HepG2 (cell line): Measurements from ENCODE around the gene HMMR. TPM values are rescaled to one million over a fixed set of nuclear protein-coding genes. Genes with fewer than 3 reads are reported as not detected.

Experiments
- ATAC-seq: fragments of 200-7000 bp; cut with Tn5 transposase; 3 replicates; pipeline ENCODE4 v1.9.1; 2020; ENCODE audit warnings: mild to moderate bottlenecking, moderate library complexity
- BruUV-seq: library from RNA; stranded (reverse); fragments of 400-500 nt; replicated peaks from 2 replicates; lab custom pipeline; 2021; lab: Mats Ljungman, UMichigan
- CTCF ChIA-PET: fragments of 300-600 bp; formaldehyde crosslinking; extraction: SDS; loops from one replicate; lab custom pipeline; 2021; ENCODE audit warnings: low total read pairs, inconsistent platforms, low intra/inter-chr PET ratio; lab: Yijun Ruan, JAX
- POLR2A ChIA-PET: fragments of 350-600 bp; sonication (Branson Sonifier 250); formaldehyde crosslinking; loops from one replicate; lab custom pipeline; 2020; ENCODE audit warnings: antibody characterized with exemption, inconsistent platforms; lab: Yijun Ruan, JAX
- DNase-seq: peaks from one replicate; pipeline ENCODE4 v3.0.0-alpha.2; 2015; ENCODE audit warnings: low spot score
- FAIRE-seq: peaks from 3 replicates; lab custom pipeline; 2011; peaks lifted over from hg19 to GRCh38; lab: Jason Lieb, UNC
- H2AFZ ChIP-seq: one replicate; pipeline ENCODE4 v1.6.1; 2011; ENCODE audit warnings: low read length, inconsistent platforms
- H3K27ac ChIP-seq: fragments of 300-600 bp; 3 replicates; pipeline ENCODE4 v1.8.0; 2011; ENCODE audit warnings: mixed run types, mild to moderate bottlenecking, mixed read lengths, low read length, inconsistent platforms; ENCODE audit not compliant: insufficient read depth; ENCODE audit errors: extremely low read length
- H3K27me3 ChIP-seq, 2 experiments: fragments of 200-600 bp in 1 of 2; 2 replicates in 1 of 2; 3 replicates in 1 of 2; pipeline versions ENCODE4 v1.6.0 to v1.8.0; 2011; ENCODE audit warnings: low read length in 2 of 2, mild to moderate bottlenecking in 2 of 2, moderate library complexity in 2 of 2, inconsistent platforms in 1 of 2; ENCODE audit not compliant: insufficient read depth in 2 of 2, control insufficient read depth in 1 of 2
- H3K36me3 ChIP-seq, 2 experiments: fragments of 200-600 bp in 1 of 2; replicated peaks in 1 of 2; 2 replicates in 1 of 2; 3 replicates in 1 of 2; pipeline versions ENCODE4 v1.5.1 to v1.8.0; 2011; ENCODE audit warnings: low read length in 2 of 2, inconsistent platforms in 1 of 2; ENCODE audit not compliant: insufficient read depth in 2 of 2, control insufficient read depth in 1 of 2
- H3K4me1 ChIP-seq: 2 replicates; pipeline ENCODE4 v1.5.1; 2012; ENCODE audit warnings: low read length, inconsistent platforms; ENCODE audit not compliant: insufficient read depth
- H3K4me2 ChIP-seq: 2 replicates; pipeline ENCODE4 v1.6.0; 2011; ENCODE audit warnings: low read depth, low read length, inconsistent platforms
- H3K4me3 ChIP-seq, 3 experiments: fragments of 200-600 bp in 1 of 3; sonication (generic), shearing (Covaris generic) in 1 of 3; replicated peaks in 1 of 3; 2 replicates each; pipeline ENCODE4 v1.5.1; 2011 to 2016; ENCODE audit warnings: low read length in 3 of 3, inconsistent platforms in 2 of 3, low read depth in 2 of 3, mild to moderate bottlenecking in 2 of 3, control low read depth in 1 of 3, mixed read lengths in 1 of 3; ENCODE audit not compliant: insufficient read depth in 1 of 3
- H3K79me2 ChIP-seq: one replicate; pipeline ENCODE4 v1.6.1; 2011; ENCODE audit warnings: low read length, inconsistent platforms; ENCODE audit not compliant: insufficient read depth
- H3K9ac ChIP-seq: 2 replicates; pipeline ENCODE4 v1.6.0; 2011; ENCODE audit warnings: mild to moderate bottlenecking, low read depth, low read length, inconsistent platforms; ENCODE audit not compliant: insufficient read depth
- H3K9me3 ChIP-seq: 2 replicates; pipeline ENCODE4 v1.5.1; 2012; ENCODE audit warnings: mild to moderate bottlenecking, low read length
- H4K20me1 ChIP-seq: 2 replicates; pipeline ENCODE4 v1.6.0; 2011; ENCODE audit warnings: inconsistent platforms, mild to moderate bottlenecking, low read length, moderate library complexity; ENCODE audit not compliant: insufficient read depth
- ETV5 ChIP-seq: IDR thresholded peaks from 2 replicates; pipeline ENCODE4 v1.6.1; 2018; ENCODE audit warnings: missing biosample characterization, missing genetic modification reagents, inconsistent platforms, borderline replicate concordance
- MBD4 ChIP-seq: IDR thresholded peaks from 2 replicates; pipeline ENCODE4 v1.6.1; 2012; ENCODE audit warnings: low read length, inconsistent platforms, borderline replicate concordance
- MLLT10 ChIP-seq: sonication (generic); formaldehyde crosslinking; IDR thresholded peaks from 2 replicates; pipeline ENCODE4 v1.4.0; 2020; ENCODE audit warnings: missing genetic modification reagents
- NFRKB ChIP-seq: fragments of 450-650 bp; IDR thresholded peaks from 2 replicates; pipeline ENCODE4 v1.6.1; 2017
- NKX3-1 ChIP-seq: sonication (generic); formaldehyde crosslinking; IDR thresholded peaks from 2 replicates; pipeline ENCODE4 v1.5.0; 2020; ENCODE audit warnings: missing genetic modification reagents
- RORA ChIP-seq: sonication (generic); formaldehyde crosslinking; IDR thresholded peaks from 2 replicates; pipeline ENCODE4 v1.5.0; 2020; ENCODE audit warnings: mild to moderate bottlenecking, missing genetic modification reagents, moderate library complexity
- SIN3A ChIP-seq: IDR thresholded peaks from 2 replicates; pipeline ENCODE4 v1.6.1; 2011; ENCODE audit warnings: low read depth, mild to moderate bottlenecking, control low read depth, low read length, borderline replicate concordance
- TRIM24 ChIP-seq: sonication (generic); formaldehyde crosslinking; IDR thresholded peaks from 2 replicates; pipeline ENCODE4 v1.8.0; 2022; ENCODE audit warnings: mild to moderate bottlenecking, missing genetic modification reagents
- ZBTB26 ChIP-seq: IDR thresholded peaks from 2 replicates; pipeline ENCODE4 v1.6.1; 2016; ENCODE audit warnings: missing compliant biosample characterization, missing genetic modification reagents, borderline replicate concordance
- ZBTB33 ChIP-seq: sonication (generic); formaldehyde crosslinking; IDR thresholded peaks from 2 replicates; pipeline ENCODE4 v1.4.0; 2020; ENCODE audit warnings: missing genetic modification reagents
- ZNF362 ChIP-seq: sonication (generic); formaldehyde crosslinking; IDR thresholded peaks from 2 replicates; pipeline ENCODE4 v1.4.0; 2020; ENCODE audit warnings: missing genetic modification reagents, mild to moderate bottlenecking, borderline replicate concordance
- ZNF710 ChIP-seq: sonication (generic); formaldehyde crosslinking; IDR thresholded peaks from 2 replicates; pipeline ENCODE4 v1.5.0; 2020; ENCODE audit warnings: mild to moderate bottlenecking, missing genetic modification reagents, borderline replicate concordance
- WGBS: methylation state at CpG from one replicate; pipeline ENCODE4 v1.1.6; 2017; ENCODE audit warnings: low lambda C conversion rate; 5-methylcytosine and 5-hydroxymethylcytosine counted together
- in situ Hi-C: cut with HindIII; loops from 2 replicates; pipeline ENCODE4 v1.10.0; 2017; ENCODE audit warnings: low pct_unique_long_range_greater_than_20kb; ENCODE audit not compliant: extremely low pct_ligation_motif_present
- intact Hi-C: fragments of 100-400 bp; cut with micrococcal nuclease; formaldehyde crosslinking; loops from one replicate; pipeline ENCODE4 v1.10.0; 2022; ENCODE audit not compliant: unreplicated experiment
- polyA plus RNA-seq, 8 experiments: library from polyadenylated mRNA; depleted of rRNA in 3 of 8; stranded (reverse) in 7 of 8; unstranded in 1 of 8; fragments of >200 nt; fragmentation: Illumina TruSeq in 4 of 8; extraction: Trizol in 4 of 8; gene quantifications; 2 replicates each; pipeline versions ENCODE4 v1.2.1 to v1.2.3, GENCODE V29; 2011 to 2016; ENCODE audit warnings: low read depth in 4 of 8, missing spikeins in 1 of 8, mixed read lengths in 1 of 8; ENCODE audit not compliant: insufficient read depth in 1 of 8
- total RNA-seq, 5 experiments: library from RNA; depleted of rRNA; stranded (reverse); fragments of >200 nt; fragmentation: Illumina TruSeq; extraction: Trizol; gene quantifications; 2 replicates each; pipeline ENCODE4 v1.2.3, GENCODE V29; 2016; ENCODE audit warnings: low read depth in 1 of 5

The HMMR gene
- total and polyA plus RNA-seq, 2 of the 13 experiments (the other 11 are each of a cell fraction or from before 2014, with no cell fraction given): 8.5 to 48.3 TPM

GRCh38 chr5:163432544-163432943 lies 27.9 kb upstream of the HMMR start:
- POLR2A ChIA-PET: no interaction called here
- Histone ChIP-seq H4K20me1 (no peaks in the 10 kb centered on the region), H3K4me2 (peak overlapping the region; percentile 45; the same call in 1 of the 2 replicates), H3K36me3 (no peaks in the 10 kb centered on the region), H3K4me1 (peaks cover 36% of the 10 kb centered on the region), H2AFZ (no peak overlapping the region), H3K9ac (no peak overlapping the region), H3K27me3 (no peaks in the 10 kb centered on the region; a peak in 2 of 5 replicates), H3K79me2 (peaks cover under 1% of the 10 kb centered on the region), H3K9me3 (no peaks in the 10 kb centered on the region), H3K27ac (no peak overlapping the region), H3K4me3 (no peak overlapping the region)
- FAIRE-seq (no peak), DNase-seq (no peak), ATAC-seq (no peak)
- BruUV-seq: no TSS peak
- CTCF ChIA-PET: no interaction called here
- in situ Hi-C loops (no loop called here), intact Hi-C loops (no loop called here)
- 0% methylated on average over 1 of the region's 1 CpG for WGBS
- no peak for TF ChIP-seq MLLT10 (CRISPR knock-in tag)
- no peak for TF ChIP-seq ZNF710 (CRISPR knock-in tag)
- TF ChIP-seq ZBTB33: no peak
- TF ChIP-seq MBD4: no peak
- no peak for TF ChIP-seq RORA (CRISPR knock-in tag)
- TF ChIP-seq NKX3-1: no peak
- no peak for TF ChIP-seq ZBTB26 (CRISPR knock-in tag)
- no peak for TF ChIP-seq ETV5
- no peak for TF ChIP-seq NFRKB
- TF ChIP-seq ZNF362 (CRISPR knock-in tag): no peak
- TF ChIP-seq TRIM24 (CRISPR knock-in tag): no peak
- TF ChIP-seq SIN3A: no peak
